CD4-positive, alpha-beta T cell (primary cell): ENCODE measurements around the gene MYO1D. TPM values are rescaled to one million over a fixed set of nuclear protein-coding genes. Genes with fewer than 3 reads are reported as not detected.

Experiments used
- ATAC-seq: fragments of 200-7000 bp; cut with Tn5 transposase; one replicate; pipeline ENCODE4 v1.10.0; 2022; ENCODE audit warnings: mild to moderate bottlenecking; ENCODE audit not compliant: poor library complexity
- CTCF ChIA-PET: fragments of 350-600 bp; sonication (Branson Sonifier 250); formaldehyde crosslinking; loops from one replicate; lab custom pipeline; 2021; ENCODE audit warnings: antibody characterized with exemption, inconsistent platforms; lab: Charles Lee
- POLR2A ChIA-PET: fragments of 350-600 bp; sonication (Branson Sonifier 250); formaldehyde crosslinking; loops from one replicate; lab custom pipeline; 2021; ENCODE audit warnings: antibody characterized with exemption, inconsistent platforms; lab: Charles Lee
- DNase-seq, 14 experiments: peaks; one replicate each; pipeline ENCODE4 v3.0.0-alpha.2; 2013 to 2020; ENCODE audit warnings: mixed read lengths in 2 of 14
- H3K27ac ChIP-seq, 2 donors: one replicate each; pipeline versions ENCODE4 v1.5.1 to v1.7.0; 2013; ENCODE audit warnings: low read length in 2 of 2, low read depth in 1 of 2, mild to moderate bottlenecking in 1 of 2
- H3K27me3 ChIP-seq, 2 experiments: 1 replicate in 1 of 2; 2 replicates in 1 of 2; pipeline versions ENCODE4 v1.6.1 to v1.7.0; 2013; ENCODE audit warnings: low read length in 2 of 2, control low read depth in 1 of 2, mild to moderate bottlenecking in 1 of 2, moderate library complexity in 1 of 2; ENCODE audit not compliant: insufficient read depth in 2 of 2, control insufficient read depth in 1 of 2
- H3K36me3 ChIP-seq: one replicate; pipeline ENCODE4 v1.6.1; 2013; ENCODE audit warnings: low read length, control low read depth; ENCODE audit not compliant: insufficient read depth
- H3K4me1 ChIP-seq: one replicate; pipeline ENCODE4 v1.6.1; 2013; ENCODE audit warnings: low read length, control low read depth; ENCODE audit not compliant: insufficient read depth
- H3K4me3 ChIP-seq: one replicate; pipeline ENCODE4 v1.5.1; 2013; ENCODE audit warnings: mild to moderate bottlenecking, low read length, moderate library complexity
- H3K9me3 ChIP-seq, 2 experiments: 1 replicate in 1 of 2; 2 replicates in 1 of 2; pipeline versions ENCODE4 v1.6.1 to v1.7.0; 2013; ENCODE audit warnings: low read length in 2 of 2, mild to moderate bottlenecking in 2 of 2, control low read depth in 1 of 2, moderate library complexity in 1 of 2; ENCODE audit not compliant: control insufficient read depth in 1 of 2, insufficient read depth in 1 of 2
- H3K27ac Mint-ChIP-seq: one replicate; pipeline ENCODE4 v1.8.0; 2020; ENCODE audit warnings: mixed read lengths
- H3K27me3 Mint-ChIP-seq: one replicate; pipeline ENCODE4 v1.8.0; 2021; ENCODE audit warnings: mixed read lengths
- H3K36me3 Mint-ChIP-seq: one replicate; pipeline ENCODE4 v1.8.0; 2021; ENCODE audit warnings: low read depth, mixed read lengths
- H3K4me1 Mint-ChIP-seq: one replicate; pipeline ENCODE4 v1.8.0; 2021; ENCODE audit warnings: low read depth, mixed read lengths
- H3K4me3 Mint-ChIP-seq: one replicate; pipeline ENCODE4 v1.8.0; 2020; ENCODE audit warnings: mild to moderate bottlenecking, mixed read lengths
- H3K9me3 Mint-ChIP-seq: one replicate; pipeline ENCODE4 v1.8.0; 2020; ENCODE audit warnings: mixed read lengths
- intact Hi-C, 2 experiments: fragments of 100-400 bp; cut with DNase I in 1 of 2; cut with micrococcal nuclease in 1 of 2; formaldehyde crosslinking; loops; one replicate each; pipeline versions ENCODE4 v1.15.1 to v1.9.0; 2023 to 2025; cut with DNase I, micrococcal nuclease
- total RNA-seq, 174 experiments: library from RNA in 2 of 174; stranded (reverse) in 2 of 174; gene quantifications; one replicate each; pipeline ENCODE4 v1.2.3 and lab custom pipeline; 2021 to 2026
- TF ChIP-seq, protein P1 (sequence below): fragments of 200-600 bp; IDR thresholded peaks from one replicate; pipeline ENCODE4 v1.8.0; 2022; ENCODE audit warnings: antibody characterized with exemption, mild to moderate bottlenecking

The MYO1D gene
- total RNA-seq, 2 experiments from 2014 or later = 5.8 to 6.4 TPM

DNA sequence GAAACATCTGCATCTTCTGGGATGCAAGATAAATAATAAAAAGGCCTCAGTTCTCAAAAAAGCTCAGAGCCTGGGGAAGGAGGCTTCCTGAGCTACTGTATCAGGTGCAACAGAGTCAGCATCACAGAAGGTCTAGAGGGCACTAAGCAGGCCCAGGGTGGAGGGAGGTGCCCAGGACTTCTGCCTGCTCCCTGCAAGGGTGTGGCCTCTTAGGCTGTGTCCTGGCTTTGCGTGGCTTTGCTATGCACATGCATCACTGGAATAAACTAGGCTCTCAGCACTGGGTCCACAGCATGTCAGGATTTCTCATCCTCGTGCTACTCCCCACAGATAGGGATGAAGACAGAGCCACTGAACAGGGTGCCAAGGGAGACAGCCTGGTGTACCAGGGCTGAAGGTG is 364.6 kb downstream of the MYO1D start:
- H3K4me3 ChIP-seq = no peak overlapping the region
- TF ChIP-seq, protein P1, sequence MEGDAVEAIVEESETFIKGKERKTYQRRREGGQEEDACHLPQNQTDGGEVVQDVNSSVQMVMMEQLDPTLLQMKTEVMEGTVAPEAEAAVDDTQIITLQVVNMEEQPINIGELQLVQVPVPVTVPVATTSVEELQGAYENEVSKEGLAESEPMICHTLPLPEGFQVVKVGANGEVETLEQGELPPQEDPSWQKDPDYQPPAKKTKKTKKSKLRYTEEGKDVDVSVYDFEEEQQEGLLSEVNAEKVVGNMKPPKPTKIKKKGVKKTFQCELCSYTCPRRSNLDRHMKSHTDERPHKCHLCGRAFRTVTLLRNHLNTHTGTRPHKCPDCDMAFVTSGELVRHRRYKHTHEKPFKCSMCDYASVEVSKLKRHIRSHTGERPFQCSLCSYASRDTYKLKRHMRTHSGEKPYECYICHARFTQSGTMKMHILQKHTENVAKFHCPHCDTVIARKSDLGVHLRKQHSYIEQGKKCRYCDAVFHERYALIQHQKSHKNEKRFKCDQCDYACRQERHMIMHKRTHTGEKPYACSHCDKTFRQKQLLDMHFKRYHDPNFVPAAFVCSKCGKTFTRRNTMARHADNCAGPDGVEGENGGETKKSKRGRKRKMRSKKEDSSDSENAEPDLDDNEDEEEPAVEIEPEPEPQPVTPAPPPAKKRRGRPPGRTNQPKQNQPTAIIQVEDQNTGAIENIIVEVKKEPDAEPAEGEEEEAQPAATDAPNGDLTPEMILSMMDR = no peak
- no peaks in the 10 kb centered on the region for H3K36me3 ChIP-seq
- no peak overlapping the region for H3K4me3 Mint-ChIP-seq
- H3K27ac Mint-ChIP-seq = no peak overlapping the region
- intact Hi-C loops = no loop called here
- peaks cover 35% of the 10 kb centered on the region for H3K4me1 ChIP-seq
- no peaks in the 10 kb centered on the region for H3K27me3 ChIP-seq
- peaks cover 68% of the 10 kb centered on the region for H3K4me1 Mint-ChIP-seq
- H3K9me3 Mint-ChIP-seq = no peaks in the 10 kb centered on the region
- H3K27me3 Mint-ChIP-seq = no peaks in the 10 kb centered on the region
- DNase-seq (no peak), ATAC-seq (no peak)
- H3K36me3 Mint-ChIP-seq = no peaks in the 10 kb centered on the region
- no peaks in the 10 kb centered on the region for H3K9me3 ChIP-seq
- ChIA-PET CTCF (interaction anchor here (0.9 kb wide), 2 partner anchors 8 to 68 kb away, joined by 3 read pairs; partner anchors contain the start of gene PSMD11), POLR2A (interaction anchor here (0.6 kb wide), 2 partner anchors 12 to 21 kb away, joined by 3 to 4 read pairs; no protein-coding TSS in a partner anchor)
- no peak overlapping the region for H3K27ac ChIP-seq

DNA sequence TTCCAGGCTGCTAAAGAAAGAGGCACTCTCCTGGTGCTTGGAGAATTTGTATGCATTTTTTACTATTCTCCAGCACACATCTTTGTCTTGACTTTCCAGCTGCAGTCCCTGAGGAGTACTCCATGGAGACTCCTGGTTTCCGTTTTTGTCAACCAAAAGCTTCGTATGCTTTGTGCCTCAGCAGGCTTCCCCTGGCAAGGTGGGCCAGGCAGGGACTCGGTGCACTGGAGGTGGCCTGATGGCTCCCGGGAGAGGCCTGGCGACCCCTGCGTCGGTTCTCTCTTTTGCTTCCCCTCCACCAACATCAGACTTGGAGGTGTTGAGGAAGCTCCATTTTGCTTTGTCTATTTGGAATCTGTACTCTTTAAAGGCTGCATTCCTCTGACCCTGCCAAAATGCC is 366.5 kb downstream of the MYO1D start:
- no peaks in the 10 kb centered on the region for H3K27me3 Mint-ChIP-seq
- intact Hi-C loops = no loop called here
- DNase-seq = no peak
- no peak overlapping the region for H3K27ac Mint-ChIP-seq
- TF ChIP-seq, protein P1 = no peak
- H3K36me3 Mint-ChIP-seq = no peaks in the 10 kb centered on the region
- Histone ChIP-seq H3K4me1 (peaks cover 33% of the 10 kb centered on the region), H3K27me3 (no peaks in the 10 kb centered on the region), H3K4me3 (no peak overlapping the region), H3K36me3 (no peaks in the 10 kb centered on the region), H3K27ac (no peak overlapping the region), H3K9me3 (no peaks in the 10 kb centered on the region)
- CTCF ChIA-PET = no interaction called here
- no peak for ATAC-seq
- H3K4me1 Mint-ChIP-seq = peaks cover 67% of the 10 kb centered on the region
- no peak overlapping the region for H3K4me3 Mint-ChIP-seq
- H3K9me3 Mint-ChIP-seq = no peaks in the 10 kb centered on the region
- POLR2A ChIA-PET = interaction anchor here (1.1 to 2.7 kb wide), 2 partner anchors 10 to 20 kb away, joined by 5 to 9 read pairs; no protein-coding TSS in a partner anchor

DNA sequence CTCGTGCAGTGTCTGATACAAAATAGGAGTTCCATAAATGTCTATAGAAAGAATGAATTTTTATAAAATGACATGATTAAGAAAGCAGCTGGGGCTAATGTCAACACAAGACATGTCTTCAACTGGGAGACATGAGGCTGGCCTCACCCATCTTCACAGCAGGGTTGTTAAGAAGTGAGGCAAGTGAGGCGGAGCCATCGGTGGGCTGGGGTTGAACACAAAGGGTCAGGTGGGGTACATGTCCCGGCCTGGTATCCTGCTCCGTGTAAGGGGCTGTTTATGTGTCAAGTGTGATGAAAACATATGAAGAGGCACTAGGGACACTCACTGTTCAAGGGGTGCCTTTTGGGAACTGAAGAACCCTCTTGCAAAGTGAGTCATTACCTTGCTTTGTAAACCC is 368.0 kb downstream of the MYO1D start:
- H3K4me1 Mint-ChIP-seq = peaks cover 73% of the 10 kb centered on the region
- Histone ChIP-seq H3K4me1 (peaks cover 48% of the 10 kb centered on the region), H3K9me3 (no peaks in the 10 kb centered on the region), H3K4me3 (no peak overlapping the region), H3K27ac (no peak overlapping the region), H3K36me3 (no peaks in the 10 kb centered on the region), H3K27me3 (no peaks in the 10 kb centered on the region)
- TF ChIP-seq, protein P1 = no peak
- ChIA-PET CTCF (no interaction called here), POLR2A (interaction anchor here (1.2 to 2.7 kb wide), 2 partner anchors 11 to 20 kb away, joined by 4 to 9 read pairs; no protein-coding TSS in a partner anchor)
- no peaks in the 10 kb centered on the region for H3K27me3 Mint-ChIP-seq
- ATAC-seq = no peak
- no peak for DNase-seq
- no peak overlapping the region for H3K4me3 Mint-ChIP-seq
- no peaks in the 10 kb centered on the region for H3K36me3 Mint-ChIP-seq
- no peaks in the 10 kb centered on the region for H3K9me3 Mint-ChIP-seq
- intact Hi-C loops = no loop called here
- peak overlapping the region; percentile 98 for H3K27ac Mint-ChIP-seq
